Gastroesophageal sphincter (tissue), 3 donors: Measurements from ENCODE around the gene RSPO1.

Source experiments
- CTCF ChIP-seq, 4 experiments: fragments of 200-600 bp in 2 of 4; fragments of 450-650 bp in 2 of 4; sonication (generic) in 1 of 4; IDR thresholded peaks; one replicate each; pipeline ENCODE4 v1.5.1; 2017 to 2019; ENCODE audit warnings: antibody characterized with exemption in 4 of 4, mild to moderate bottlenecking in 2 of 4, moderate library complexity in 2 of 4
- EP300 ChIP-seq: sonication (generic); formaldehyde crosslinking; IDR thresholded peaks from one replicate; pipeline ENCODE4 v1.6.1; 2017; ENCODE audit warnings: antibody characterized with exemption, mild to moderate bottlenecking

DNA sequence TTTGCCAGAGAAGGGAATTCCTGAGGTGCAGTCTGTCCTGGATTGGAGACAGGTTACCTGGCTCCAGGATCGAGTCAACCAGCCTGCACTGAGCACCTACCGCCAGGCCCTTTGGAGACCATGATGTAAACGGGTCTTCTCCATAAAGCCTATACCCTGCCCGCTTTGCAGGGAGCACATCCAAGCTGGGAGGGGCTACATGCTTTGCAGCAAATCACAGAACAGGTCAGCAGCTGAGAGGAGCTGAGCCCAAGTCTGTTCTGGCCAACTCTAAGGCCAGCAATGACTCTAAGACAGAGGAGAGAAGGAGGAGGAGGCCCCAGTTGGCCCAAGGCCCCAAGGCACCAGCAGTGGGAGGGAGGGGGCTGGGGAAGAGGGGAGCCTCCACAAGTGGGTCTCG lies 15.5 kb upstream of the RSPO1 start:
- TF ChIP-seq CTCF (IDR thresholded peaks at IDR 0.05) (no peak), EP300 (no peak)
